Karpas-422 (cell line): ENCODE results near the gene UTS2R. TPM values are rescaled to one million over a fixed set of nuclear protein-coding genes. Genes with fewer than 3 reads are reported as not detected.
"Not testable (repeated sequence)": the region's sequence is repeated elsewhere in the genome, so short reads cannot be mapped to it uniquely, and the experiment has no call there.

Experiments used
- DNase-seq: peaks from one replicate; pipeline ENCODE4 v3.0.0-alpha.2; 2015
- H2AFZ ChIP-seq: fragments of 200-600 bp; sonication (generic); 2 replicates; pipeline ENCODE4 v1.6.1; 2014; ENCODE audit warnings: antibody characterized with exemption, low read length, mixed read lengths
- H3K27ac ChIP-seq: fragments of 200-600 bp; sonication (generic); 2 replicates; pipeline ENCODE4 v1.5.1; 2014; ENCODE audit warnings: mild to moderate bottlenecking, low read length, moderate library complexity
- H3K27me3 ChIP-seq: fragments of 200-600 bp; sonication (generic); 2 replicates; pipeline ENCODE4 v1.6.1; 2014; ENCODE audit warnings: low read length, mixed read lengths
- H3K36me3 ChIP-seq: fragments of 200-600 bp; sonication (generic); 2 replicates; pipeline ENCODE4 v1.6.1; 2014; ENCODE audit warnings: low read length, mixed read lengths; ENCODE audit not compliant: insufficient read depth
- H3K4me1 ChIP-seq: fragments of 200-600 bp; sonication (generic); 2 replicates; pipeline ENCODE4 v1.6.1; 2014; ENCODE audit warnings: mild to moderate bottlenecking, low read length, mixed read lengths
- H3K4me2 ChIP-seq: fragments of 200-600 bp; sonication (generic); 2 replicates; pipeline ENCODE4 v1.6.1; 2014; ENCODE audit warnings: low read length, low read depth, mild to moderate bottlenecking; ENCODE audit not compliant: poor library complexity, severe bottlenecking
- H3K4me3 ChIP-seq: fragments of 200-600 bp; sonication (generic); 2 replicates; pipeline ENCODE4 v1.5.1; 2014; ENCODE audit warnings: mild to moderate bottlenecking, antibody characterized with exemption, low read length, mixed read lengths
- H3K79me2 ChIP-seq: fragments of 200-600 bp; sonication (generic); 2 replicates; pipeline ENCODE4 v1.6.1; 2014; ENCODE audit warnings: mild to moderate bottlenecking, low read length, mixed read lengths
- H3K9ac ChIP-seq: fragments of 200-600 bp; sonication (generic); 2 replicates; pipeline ENCODE4 v1.6.0; 2014; ENCODE audit warnings: low read length
- H3K9me2 ChIP-seq: fragments of 200-600 bp; sonication (generic), shearing (Covaris generic); replicated peaks from 2 replicates; pipeline ENCODE4 v1.6.0; 2014; ENCODE audit warnings: mild to moderate bottlenecking, low read length, moderate library complexity; ENCODE audit not compliant: insufficient read depth
- H3K9me3 ChIP-seq: fragments of 300-700, 200-600 bp; sonication (generic); 2 replicates; pipeline ENCODE4 v1.6.1; 2014; ENCODE audit warnings: low read length, mixed read lengths
- H4K20me1 ChIP-seq: fragments of 200-600 bp; sonication (generic); 2 replicates; pipeline ENCODE4 v1.6.1; 2014; ENCODE audit warnings: mild to moderate bottlenecking, antibody characterized with exemption, low read length, low read depth; ENCODE audit not compliant: insufficient read depth
- total RNA-seq: library from RNA; depleted of rRNA; stranded (reverse); fragments of >200 nt; shearing (Covaris generic); gene quantifications from 2 replicates; pipeline ENCODE4 v1.2.3, GENCODE V29; 2014; ENCODE audit warnings: low replicate concordance

Gene UTS2R
- total RNA-seq, 1 experiment from 2014 or later: not detected

- H3K27ac ChIP-seq: no peak overlapping the region
- no peaks in the 10 kb centered on the region for H3K36me3 ChIP-seq
- DNase-seq: no peak
- no peaks in the 10 kb centered on the region for H3K9me3 ChIP-seq
- H2AFZ ChIP-seq: no peak overlapping the region
- H3K4me2 ChIP-seq: no peak overlapping the region
- no peaks in the 10 kb centered on the region for H3K9me2 ChIP-seq
- H3K4me1 ChIP-seq: peaks cover 15% of the 10 kb centered on the region
- 0 out of 2 replicates have a peak, but pooled peaks cover 3% of the 10 kb centered on the region for H4K20me1 ChIP-seq
- H3K79me2 ChIP-seq: no peaks in the 10 kb centered on the region
- no peak overlapping the region for H3K4me3 ChIP-seq
- H3K27me3 ChIP-seq: no peaks in the 10 kb centered on the region
- H3K9ac ChIP-seq: no peak overlapping the region
These were observed 15.7 kb upstream of the UTS2R start for GRCh38 chr17:82355770-82356427.

- no peaks in the 10 kb centered on the region for H3K27me3 ChIP-seq
- 0 out of 2 replicates have a peak, but pooled peaks cover 3% of the 10 kb centered on the region for H4K20me1 ChIP-seq
- no peaks in the 10 kb centered on the region for H3K9me2 ChIP-seq
- no peak overlapping the region for H3K4me3 ChIP-seq
- H3K79me2 ChIP-seq: no peaks in the 10 kb centered on the region
- no peaks in the 10 kb centered on the region for H3K9me3 ChIP-seq
- no peak for DNase-seq
- no peak overlapping the region for H3K9ac ChIP-seq
- no peaks in the 10 kb centered on the region for H3K36me3 ChIP-seq
- H3K4me2 ChIP-seq: no peak overlapping the region
- no peak overlapping the region for H3K27ac ChIP-seq
- no peak overlapping the region for H2AFZ ChIP-seq
- peaks cover 15% of the 10 kb centered on the region for H3K4me1 ChIP-seq
These were observed 14.7 kb upstream of the UTS2R start for GRCh38 chr17:82356845-82357355.

- Histone ChIP-seq H3K79me2 (no peaks in the 10 kb centered on the region), H3K36me3 (no peaks in the 10 kb centered on the region), H3K4me1 (peaks cover 15% of the 10 kb centered on the region), H2AFZ (no peak overlapping the region), H3K9me3 (no peaks in the 10 kb centered on the region), H3K4me3 (no peak overlapping the region), H3K9me2 (no peaks in the 10 kb centered on the region), H3K9ac (no peak overlapping the region), H3K4me2 (no peak overlapping the region), H4K20me1 (no peaks in the 10 kb centered on the region), H3K27me3 (no peaks in the 10 kb centered on the region), H3K27ac (no peak overlapping the region)
- DNase-seq: no peak
These were observed 14.2 kb upstream of the UTS2R start for GRCh38 chr17:82357394-82357793.

GRCh38 chr17:82358465-82359350 lies 12.9 kb upstream of the UTS2R start, which contains the start of gene TEX19:
TSS of gene TEX19 (plus strand) at chr17:82359247. CDS start at chr17:82362151, 2,904 bp downstream.
- H3K27me3 ChIP-seq: no peaks in the 10 kb centered on the region
- H3K4me1 ChIP-seq: peaks cover 15% of the 10 kb centered on the region
- no peaks in the 10 kb centered on the region for H4K20me1 ChIP-seq
- no peaks in the 10 kb centered on the region for H3K79me2 ChIP-seq
- no peak within 1 kb of the TSS for H3K27ac ChIP-seq
- H3K9ac ChIP-seq: no peak within 1 kb of the TSS
- 0 out of 2 replicates have a peak within 1 kb of the TSS, but pooled peaks have one; percentile 52 for H2AFZ ChIP-seq
- no peaks in the 10 kb centered on the region for H3K9me3 ChIP-seq
- H3K4me3 ChIP-seq: no peak within 1 kb of the TSS
- H3K4me2 ChIP-seq: no peak within 1 kb of the TSS
- peak; percentile 83 for DNase-seq
- no peaks in the 10 kb centered on the region for H3K36me3 ChIP-seq
- no peaks in the 10 kb centered on the region for H3K9me2 ChIP-seq

- H3K79me2 ChIP-seq, H2AFZ ChIP-seq, H3K9me3 ChIP-seq, H3K27me3 ChIP-seq, H3K4me3 ChIP-seq, H3K27ac ChIP-seq, DNase-seq, H4K20me1 ChIP-seq, H3K4me2 ChIP-seq, H3K9me2 ChIP-seq, H3K36me3 ChIP-seq, H3K9ac ChIP-seq: not testable (repeated sequence)
- peaks cover 15% of the 10 kb centered on the region for H3K4me1 ChIP-seq
These were observed 12.0 kb upstream of the UTS2R start for GRCh38 chr17:82359451-82360074.

GRCh38 chr17:82361885-82362633 lies 9.5 kb upstream of the UTS2R start:
- no peak overlapping the region for H2AFZ ChIP-seq
- no peak overlapping the region for H3K27ac ChIP-seq
- peaks cover 8% of the 10 kb centered on the region for H3K4me1 ChIP-seq
- H3K36me3 ChIP-seq: no peaks in the 10 kb centered on the region
- no peak overlapping the region for H3K4me3 ChIP-seq
- H3K4me2 ChIP-seq: no peak overlapping the region
- no peaks in the 10 kb centered on the region for H3K27me3 ChIP-seq
- H3K9me2 ChIP-seq: no peaks in the 10 kb centered on the region
- H3K79me2 ChIP-seq: no peaks in the 10 kb centered on the region
- no peak overlapping the region for H3K9ac ChIP-seq
- no peaks in the 10 kb centered on the region for H3K9me3 ChIP-seq
- H4K20me1 ChIP-seq: no peaks in the 10 kb centered on the region
- DNase-seq: no peak

GRCh38 chr17:82365606-82366295 lies 5.8 kb upstream of the UTS2R start:
- no peak overlapping the region for H3K9ac ChIP-seq
- H3K27me3 ChIP-seq: no peaks in the 10 kb centered on the region
- no peaks in the 10 kb centered on the region for H3K4me1 ChIP-seq
- no peaks in the 10 kb centered on the region for H3K36me3 ChIP-seq
- H3K79me2 ChIP-seq: no peaks in the 10 kb centered on the region
- H3K9me3 ChIP-seq: no peaks in the 10 kb centered on the region
- H3K4me3 ChIP-seq: no peak overlapping the region
- H3K9me2 ChIP-seq: no peaks in the 10 kb centered on the region
- no peak overlapping the region for H3K27ac ChIP-seq
- H2AFZ ChIP-seq: no peak overlapping the region
- no peaks in the 10 kb centered on the region for H4K20me1 ChIP-seq
- no peak for DNase-seq
- H3K4me2 ChIP-seq: no peak overlapping the region
